SK-N-SH (cell line): ENCODE measurements around the gene HPRT1.

Experiments
- EP300 ChIP-seq, 2 experiments: IDR thresholded peaks; 2 replicates each; pipeline versions ENCODE4 v1.4.0 to v1.6.1; 2012; ENCODE audit warnings: borderline replicate concordance in 1 of 2, low read depth in 1 of 2, low read length in 1 of 2
- YY1 ChIP-seq: IDR thresholded peaks from 2 replicates; pipeline ENCODE4 v1.4.0; 2012; ENCODE audit warnings: low read depth, mild to moderate bottlenecking
- TF ChIP-seq, protein P1 (sequence below): fragments of 200-600 bp; sonication (generic); IDR thresholded peaks from 2 replicates; pipeline ENCODE4 v1.6.1; 2017; ENCODE audit warnings: antibody characterized with exemption, mild to moderate bottlenecking, moderate library complexity
- TF ChIP-seq, protein P2 (sequence below): IDR thresholded peaks from 2 replicates; pipeline ENCODE4 v1.4.0; 2012; ENCODE audit warnings: low read depth
- TF ChIP-seq, protein P3 (sequence below): IDR thresholded peaks from 2 replicates; pipeline ENCODE4; 2012

DNA sequence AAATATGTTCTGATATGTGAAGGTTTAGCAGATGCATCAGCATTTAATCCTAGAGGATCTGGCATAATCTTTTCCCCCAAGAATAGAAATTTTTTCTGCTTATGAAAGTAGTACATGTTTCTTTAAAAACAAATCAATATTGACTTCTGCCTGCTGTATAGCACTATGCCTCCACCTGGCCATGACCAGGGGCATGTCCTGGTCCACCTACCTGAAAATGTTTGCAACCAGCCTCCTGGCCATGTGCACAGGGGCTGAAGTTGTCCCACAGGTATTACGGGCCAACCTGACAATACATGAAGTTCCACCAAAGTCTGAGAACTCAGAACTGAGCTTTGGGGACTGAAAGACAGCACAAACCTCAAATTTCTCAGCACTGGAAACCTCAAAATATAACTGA, 10.0 kb downstream of the HPRT1 start:
- TF ChIP-seq, protein P1, sequence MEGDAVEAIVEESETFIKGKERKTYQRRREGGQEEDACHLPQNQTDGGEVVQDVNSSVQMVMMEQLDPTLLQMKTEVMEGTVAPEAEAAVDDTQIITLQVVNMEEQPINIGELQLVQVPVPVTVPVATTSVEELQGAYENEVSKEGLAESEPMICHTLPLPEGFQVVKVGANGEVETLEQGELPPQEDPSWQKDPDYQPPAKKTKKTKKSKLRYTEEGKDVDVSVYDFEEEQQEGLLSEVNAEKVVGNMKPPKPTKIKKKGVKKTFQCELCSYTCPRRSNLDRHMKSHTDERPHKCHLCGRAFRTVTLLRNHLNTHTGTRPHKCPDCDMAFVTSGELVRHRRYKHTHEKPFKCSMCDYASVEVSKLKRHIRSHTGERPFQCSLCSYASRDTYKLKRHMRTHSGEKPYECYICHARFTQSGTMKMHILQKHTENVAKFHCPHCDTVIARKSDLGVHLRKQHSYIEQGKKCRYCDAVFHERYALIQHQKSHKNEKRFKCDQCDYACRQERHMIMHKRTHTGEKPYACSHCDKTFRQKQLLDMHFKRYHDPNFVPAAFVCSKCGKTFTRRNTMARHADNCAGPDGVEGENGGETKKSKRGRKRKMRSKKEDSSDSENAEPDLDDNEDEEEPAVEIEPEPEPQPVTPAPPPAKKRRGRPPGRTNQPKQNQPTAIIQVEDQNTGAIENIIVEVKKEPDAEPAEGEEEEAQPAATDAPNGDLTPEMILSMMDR: no peak
- TF ChIP-seq, protein P2, sequence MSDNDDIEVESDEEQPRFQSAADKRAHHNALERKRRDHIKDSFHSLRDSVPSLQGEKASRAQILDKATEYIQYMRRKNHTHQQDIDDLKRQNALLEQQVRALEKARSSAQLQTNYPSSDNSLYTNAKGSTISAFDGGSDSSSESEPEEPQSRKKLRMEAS: no peak
- TF ChIP-seq EP300 (IDR thresholded peaks at IDR 0.05; ENCODE audit: borderline replicate concordance in 1 of 2, low read depth in 1 of 2, low read length in 1 of 2) (no peak), YY1 (no peak)
- TF ChIP-seq, protein P3, sequence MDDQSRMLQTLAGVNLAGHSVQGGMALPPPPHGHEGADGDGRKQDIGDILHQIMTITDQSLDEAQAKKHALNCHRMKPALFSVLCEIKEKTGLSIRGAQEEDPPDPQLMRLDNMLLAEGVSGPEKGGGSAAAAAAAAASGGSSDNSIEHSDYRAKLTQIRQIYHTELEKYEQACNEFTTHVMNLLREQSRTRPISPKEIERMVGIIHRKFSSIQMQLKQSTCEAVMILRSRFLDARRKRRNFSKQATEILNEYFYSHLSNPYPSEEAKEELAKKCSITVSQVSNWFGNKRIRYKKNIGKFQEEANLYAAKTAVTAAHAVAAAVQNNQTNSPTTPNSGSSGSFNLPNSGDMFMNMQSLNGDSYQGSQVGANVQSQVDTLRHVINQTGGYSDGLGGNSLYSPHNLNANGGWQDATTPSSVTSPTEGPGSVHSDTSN: no peak
